ENCODE results near the gene PTPN14.

DNA sequence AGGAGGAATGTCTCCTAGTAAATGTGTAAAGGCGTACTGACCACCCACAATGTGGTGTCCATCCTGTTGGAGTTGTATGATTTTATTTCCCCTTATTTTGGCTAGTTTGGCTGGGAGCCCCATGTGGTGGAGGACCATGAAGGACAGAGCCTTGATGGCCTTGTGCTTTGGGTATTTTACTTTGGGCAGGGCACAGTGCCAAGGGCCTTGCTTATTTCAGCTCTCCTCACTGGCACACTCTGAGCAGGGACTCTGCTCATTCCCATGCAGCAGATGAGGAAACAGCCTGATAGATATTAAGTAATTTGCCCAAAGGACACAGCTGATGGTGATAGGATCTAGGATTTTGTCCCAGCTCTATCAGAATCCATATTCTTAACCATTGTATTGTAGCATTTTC, 220.2 kb downstream of the PTPN14 start:
- TF ChIP-seq, protein P1, sequence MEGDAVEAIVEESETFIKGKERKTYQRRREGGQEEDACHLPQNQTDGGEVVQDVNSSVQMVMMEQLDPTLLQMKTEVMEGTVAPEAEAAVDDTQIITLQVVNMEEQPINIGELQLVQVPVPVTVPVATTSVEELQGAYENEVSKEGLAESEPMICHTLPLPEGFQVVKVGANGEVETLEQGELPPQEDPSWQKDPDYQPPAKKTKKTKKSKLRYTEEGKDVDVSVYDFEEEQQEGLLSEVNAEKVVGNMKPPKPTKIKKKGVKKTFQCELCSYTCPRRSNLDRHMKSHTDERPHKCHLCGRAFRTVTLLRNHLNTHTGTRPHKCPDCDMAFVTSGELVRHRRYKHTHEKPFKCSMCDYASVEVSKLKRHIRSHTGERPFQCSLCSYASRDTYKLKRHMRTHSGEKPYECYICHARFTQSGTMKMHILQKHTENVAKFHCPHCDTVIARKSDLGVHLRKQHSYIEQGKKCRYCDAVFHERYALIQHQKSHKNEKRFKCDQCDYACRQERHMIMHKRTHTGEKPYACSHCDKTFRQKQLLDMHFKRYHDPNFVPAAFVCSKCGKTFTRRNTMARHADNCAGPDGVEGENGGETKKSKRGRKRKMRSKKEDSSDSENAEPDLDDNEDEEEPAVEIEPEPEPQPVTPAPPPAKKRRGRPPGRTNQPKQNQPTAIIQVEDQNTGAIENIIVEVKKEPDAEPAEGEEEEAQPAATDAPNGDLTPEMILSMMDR (IDR thresholded peaks at IDR 0.05) = no peak
- TF ChIP-seq POLR2A (IDR thresholded peaks at IDR 0.05) = no peak
